ENCODE measurements around the gene CCND2.

CCND2 gene

DNA sequence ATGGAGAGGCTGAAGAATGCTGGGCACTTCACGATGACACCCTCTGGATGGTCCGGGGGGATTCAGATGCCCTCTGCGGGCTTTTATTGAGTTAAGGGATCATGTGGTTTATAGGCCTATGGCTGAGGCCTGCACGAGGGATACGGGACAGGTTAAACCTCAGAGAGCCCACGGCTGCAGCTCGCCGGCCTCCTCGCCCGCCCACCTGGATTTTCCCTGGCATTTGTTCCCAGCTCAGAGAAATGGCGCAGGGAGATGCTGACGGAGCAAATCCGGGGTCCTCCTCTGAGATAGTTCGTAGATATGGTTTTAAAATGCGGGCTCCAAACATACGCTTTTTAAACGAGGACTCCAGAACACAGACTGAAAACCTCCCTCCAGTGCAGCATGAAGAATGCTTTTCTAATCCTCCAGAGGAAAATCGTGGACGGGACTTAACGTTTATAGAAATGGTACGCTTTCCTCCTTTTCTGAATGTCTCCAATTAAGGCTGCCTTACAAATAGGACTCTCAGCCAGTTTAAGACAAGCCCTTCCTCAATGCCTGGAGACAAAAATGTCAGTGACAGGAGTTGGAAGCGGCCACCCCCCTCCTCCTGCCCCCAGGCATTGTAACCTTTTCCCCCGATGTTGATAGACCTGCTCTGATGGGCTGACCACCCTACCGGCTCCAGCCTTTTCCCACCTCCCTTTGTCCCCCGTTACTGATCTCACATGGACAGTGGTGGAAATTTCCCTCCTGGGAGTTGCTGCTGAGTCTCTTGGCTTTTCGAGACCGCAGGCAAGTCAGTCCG, 16.6 kb downstream of the CCND2 start:
- no peak for DNase-seq (ENCODE audit: low spot score)

DNA sequence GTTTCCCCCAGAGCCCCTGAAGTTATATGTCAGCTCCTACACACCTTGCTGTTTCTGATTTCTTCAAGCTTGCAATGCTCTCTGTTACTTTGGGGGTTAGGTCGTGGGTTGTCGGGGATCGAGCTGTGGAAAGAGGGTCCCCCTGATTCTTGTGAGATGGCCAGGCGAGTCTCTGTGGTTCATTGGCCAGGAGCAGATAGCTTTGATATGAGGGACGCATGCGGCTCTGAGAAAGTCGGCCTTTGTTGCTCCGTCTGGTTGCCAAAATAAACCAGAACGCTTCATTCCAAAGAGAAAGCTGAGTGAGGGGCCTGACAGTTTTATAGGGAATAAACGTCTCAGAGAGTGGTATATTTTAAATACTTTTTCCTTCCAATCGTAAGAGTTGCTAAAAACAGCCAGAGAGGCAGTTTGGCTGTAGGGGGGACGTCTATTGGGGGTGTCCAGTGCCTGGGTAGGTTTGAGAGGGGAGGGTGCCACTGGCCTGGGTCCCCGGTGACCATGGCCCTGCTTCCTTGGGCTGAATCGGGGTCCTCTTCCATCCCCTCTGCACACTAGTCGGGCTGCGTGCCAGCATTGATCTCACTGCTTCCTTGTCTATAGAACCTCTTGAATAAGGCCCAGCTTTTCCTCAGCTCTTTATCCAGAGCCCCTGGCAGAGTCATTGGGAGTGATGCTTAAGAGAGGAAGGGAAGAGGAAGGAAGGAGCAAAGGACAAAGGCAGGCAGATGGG, 18.9 kb downstream of the CCND2 start:
- no peak for DNase-seq (ENCODE audit: low spot score)

DNA sequence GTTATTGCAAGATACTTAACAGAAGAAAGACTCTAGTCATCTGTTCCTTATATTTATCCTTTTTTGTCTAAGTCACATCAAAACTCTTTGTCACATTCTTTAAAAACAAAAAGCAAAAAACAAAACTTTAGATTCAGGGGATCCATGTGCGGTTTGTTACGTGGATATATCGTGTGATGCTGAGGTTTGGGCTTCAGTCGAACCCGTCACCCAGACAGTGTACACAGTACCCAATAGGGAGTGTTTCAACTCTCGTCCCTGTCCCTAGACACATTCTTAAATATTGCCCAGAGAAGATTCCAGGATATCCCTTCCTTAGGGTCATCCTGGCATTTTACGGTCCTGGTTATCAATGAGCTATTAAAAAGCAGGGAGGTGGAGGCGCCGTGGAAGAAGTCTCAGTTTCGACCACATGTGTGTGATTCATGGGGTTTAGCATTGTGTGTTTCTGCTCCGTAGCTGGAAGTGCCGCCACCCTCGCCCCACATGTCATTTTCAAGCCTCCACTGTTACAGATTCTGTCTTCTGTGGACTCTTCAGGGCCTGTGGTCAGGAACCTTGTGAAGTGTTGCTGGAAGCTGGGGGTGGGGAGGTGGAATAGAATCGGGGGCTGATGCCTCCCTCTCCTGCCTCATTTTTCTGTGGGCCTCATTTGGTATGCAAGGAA, 19.9 kb downstream of the CCND2 start:
- no peak for DNase-seq (ENCODE audit: low spot score)

DNA sequence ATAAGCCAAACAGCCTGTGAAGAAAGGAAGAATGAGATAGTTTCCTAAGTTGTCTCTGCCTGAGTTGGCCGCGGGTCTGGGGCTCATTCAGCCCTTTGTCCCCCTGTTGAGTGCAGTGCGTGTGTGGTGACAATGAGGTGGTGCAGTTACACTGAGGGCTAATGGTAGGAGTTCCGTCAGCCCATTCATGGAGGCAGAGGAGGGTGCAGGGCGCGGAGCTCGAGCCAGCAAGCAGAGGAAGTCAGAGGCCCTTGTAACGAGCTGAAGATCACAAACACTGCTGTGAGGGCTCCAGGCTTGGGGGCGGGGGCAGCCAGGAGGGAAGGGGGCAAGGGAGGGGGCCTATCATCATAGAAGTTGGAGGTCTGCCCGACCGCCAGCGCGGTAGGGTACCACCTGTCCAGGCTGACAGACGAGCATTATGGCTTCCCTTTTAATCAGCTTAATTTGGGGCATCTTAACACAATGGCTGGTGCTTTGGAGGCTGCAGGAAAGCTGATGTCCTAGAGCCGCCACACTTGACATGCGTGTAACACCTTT, 20.5 kb downstream of the CCND2 start:
- no peak for DNase-seq (ENCODE audit: low spot score)

DNA sequence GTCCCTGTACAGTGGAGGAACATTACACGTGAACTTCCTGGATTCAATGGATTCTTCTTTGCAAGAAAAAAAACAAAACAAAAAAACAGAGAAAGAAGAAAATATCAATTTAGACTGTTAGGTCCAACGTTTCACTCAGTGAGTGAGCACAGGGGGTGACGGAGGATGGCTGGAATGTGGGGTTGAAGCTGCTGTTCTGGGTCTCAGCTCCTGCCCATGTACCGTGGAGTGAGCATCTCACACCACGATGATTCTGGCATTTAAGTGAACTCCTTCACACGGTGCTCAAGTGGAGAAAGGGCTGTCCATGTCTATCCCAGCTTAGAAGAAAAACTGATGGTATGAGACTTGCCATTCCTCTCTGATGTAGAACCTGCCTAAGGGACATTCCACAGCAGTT, 23.2 kb downstream of the CCND2 start:
- DNase-seq (ENCODE audit: low spot score), result no peak

DNA sequence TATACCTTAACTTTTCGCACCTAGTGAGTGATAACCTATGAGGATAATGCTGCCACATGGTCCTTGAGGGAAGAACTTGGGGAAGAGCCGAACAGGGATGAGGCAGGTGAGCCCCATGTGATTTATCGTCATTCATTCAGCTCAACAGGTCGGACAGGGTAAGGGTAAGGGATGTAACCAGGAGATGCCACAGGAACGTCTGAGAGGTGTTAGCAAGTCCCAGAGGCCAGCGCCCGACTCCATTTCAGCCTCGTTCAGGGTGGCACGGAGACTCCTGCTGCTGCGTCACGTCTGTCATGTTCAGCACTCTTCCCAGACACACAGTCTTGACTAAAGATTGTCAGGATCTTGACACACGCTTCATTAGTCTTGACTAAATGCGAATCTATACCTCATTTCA, 24.1 kb downstream of the CCND2 start:
- no peak for DNase-seq (ENCODE audit: low spot score)

DNA sequence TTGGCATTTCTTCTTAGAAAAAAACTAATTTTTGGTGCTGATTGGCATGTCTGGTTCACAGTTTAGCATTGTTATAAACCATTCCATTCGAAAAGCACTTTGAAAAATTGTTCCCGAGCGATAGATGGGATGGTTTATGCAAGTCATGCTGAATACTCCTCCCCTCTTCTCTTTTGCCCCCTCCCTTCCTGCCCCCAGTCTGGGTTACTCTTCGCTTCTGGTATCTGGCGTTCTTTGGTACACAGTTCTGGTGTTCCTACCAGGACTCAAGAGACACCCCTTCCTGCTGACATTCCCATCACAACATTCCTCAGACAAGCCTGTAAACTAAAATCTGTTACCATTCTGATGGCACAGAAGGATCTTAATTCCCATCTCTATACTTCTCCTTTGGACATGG, 27.3 kb downstream of the CCND2 start:
- no peak for DNase-seq (ENCODE audit: low spot score)

DNA sequence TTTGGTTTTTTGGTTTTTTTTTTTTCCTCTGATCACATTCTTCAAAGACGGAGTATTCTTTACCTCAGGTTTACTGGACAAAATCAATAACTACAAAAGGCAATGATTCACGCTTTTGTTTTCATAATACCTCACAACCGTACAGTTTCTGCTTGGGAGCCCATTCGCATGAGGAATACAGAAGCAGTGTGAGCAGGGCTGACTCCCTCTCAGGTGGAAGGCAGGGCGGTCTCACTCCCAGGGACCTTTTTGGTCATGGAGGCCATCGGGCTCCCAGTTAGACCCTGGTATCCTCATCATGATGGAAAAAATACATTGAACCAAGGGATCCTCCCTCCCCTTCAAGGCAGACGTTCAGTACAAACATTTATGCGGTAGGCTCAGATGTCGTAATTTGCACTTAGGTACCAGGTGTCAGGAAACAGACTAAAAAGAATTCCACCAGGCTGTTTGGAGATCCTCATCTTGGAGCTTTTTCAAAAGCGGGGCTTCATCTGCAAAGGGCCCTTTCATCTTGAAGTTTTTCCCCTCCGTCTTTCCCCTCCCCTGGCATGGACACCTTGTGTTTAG, 28.5 kb downstream of the CCND2 start:
- DNase-seq (ENCODE audit: low spot score), result no peak

DNA sequence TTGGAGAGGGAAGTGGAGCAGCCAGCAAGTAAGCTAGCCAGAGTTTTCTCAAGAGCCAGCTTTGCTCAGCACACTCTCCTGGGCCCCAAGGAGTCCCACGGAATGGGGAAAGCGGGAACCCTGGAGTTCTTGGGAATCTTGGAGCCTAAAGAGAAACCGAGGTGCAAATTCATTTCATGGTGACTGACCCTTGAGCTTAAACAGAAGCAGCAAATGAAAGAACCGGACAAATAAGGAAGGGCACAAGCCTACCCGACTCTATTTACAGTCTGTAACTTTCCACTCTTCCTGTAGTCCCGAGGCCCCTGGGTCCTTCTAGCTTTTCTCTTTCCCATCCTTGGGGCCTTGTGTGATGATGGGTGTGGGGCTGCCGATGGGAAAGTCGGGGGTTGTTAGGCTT, 29.3 kb downstream of the CCND2 start:
- no peak for DNase-seq (ENCODE audit: low spot score)

DNA sequence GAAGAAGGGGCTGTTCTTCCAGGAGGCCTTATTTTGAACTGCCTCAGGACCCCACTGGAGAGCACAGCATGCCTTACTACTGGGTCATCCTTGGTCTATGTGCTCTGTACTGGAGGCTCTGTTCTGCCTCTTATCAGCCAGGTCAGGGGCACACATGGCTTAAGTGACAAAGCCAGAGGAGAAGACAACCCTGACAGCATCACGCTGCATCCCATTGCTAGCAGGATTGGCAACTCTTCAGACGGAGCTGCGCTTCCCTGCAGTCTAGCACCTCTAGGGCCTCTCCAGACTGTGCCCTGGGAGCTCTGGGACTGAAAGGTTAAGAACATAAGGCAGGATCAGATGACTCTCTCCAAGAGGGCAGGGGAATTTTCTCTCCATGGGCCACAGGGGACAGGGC, 30.2 kb downstream of the CCND2 start:
- no peak for DNase-seq (ENCODE audit: low spot score)

DNA sequence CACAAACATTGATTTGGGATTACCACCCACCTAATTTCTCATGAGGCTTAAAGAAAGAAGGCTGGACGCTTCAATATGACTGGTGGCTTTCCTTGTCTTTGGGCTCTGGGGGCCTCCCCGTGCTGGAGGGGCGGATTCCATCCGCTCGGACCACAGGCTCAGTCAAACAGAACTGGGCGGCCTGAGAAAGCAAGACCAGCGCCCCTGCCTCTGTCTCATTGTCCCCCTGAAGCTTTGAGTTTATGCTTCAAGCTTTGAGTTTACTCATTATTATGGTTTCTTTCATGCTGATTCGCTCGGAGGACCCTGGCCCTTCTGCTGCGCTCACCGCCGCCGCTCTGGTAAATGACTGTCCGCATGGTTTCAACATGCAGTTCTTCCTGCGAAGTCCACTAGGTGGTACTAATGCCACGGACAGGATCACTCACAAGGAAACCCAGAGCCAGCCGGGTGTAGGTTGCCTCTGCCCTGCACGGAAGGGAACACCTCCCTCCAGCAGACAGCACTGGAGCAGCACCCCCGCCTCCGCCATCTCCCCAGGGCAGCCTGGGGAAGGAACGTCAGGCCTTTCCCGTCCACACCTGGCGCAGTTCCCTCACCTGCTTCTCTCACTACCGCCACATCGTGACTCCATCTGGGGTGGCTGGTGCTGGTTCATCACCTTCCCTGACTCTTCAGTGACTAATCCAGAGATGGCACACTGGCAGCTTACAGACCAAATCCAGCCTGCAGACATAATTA, 34.2 kb downstream of the CCND2 start:
- no peak for DNase-seq (ENCODE audit: low spot score)

DNA sequence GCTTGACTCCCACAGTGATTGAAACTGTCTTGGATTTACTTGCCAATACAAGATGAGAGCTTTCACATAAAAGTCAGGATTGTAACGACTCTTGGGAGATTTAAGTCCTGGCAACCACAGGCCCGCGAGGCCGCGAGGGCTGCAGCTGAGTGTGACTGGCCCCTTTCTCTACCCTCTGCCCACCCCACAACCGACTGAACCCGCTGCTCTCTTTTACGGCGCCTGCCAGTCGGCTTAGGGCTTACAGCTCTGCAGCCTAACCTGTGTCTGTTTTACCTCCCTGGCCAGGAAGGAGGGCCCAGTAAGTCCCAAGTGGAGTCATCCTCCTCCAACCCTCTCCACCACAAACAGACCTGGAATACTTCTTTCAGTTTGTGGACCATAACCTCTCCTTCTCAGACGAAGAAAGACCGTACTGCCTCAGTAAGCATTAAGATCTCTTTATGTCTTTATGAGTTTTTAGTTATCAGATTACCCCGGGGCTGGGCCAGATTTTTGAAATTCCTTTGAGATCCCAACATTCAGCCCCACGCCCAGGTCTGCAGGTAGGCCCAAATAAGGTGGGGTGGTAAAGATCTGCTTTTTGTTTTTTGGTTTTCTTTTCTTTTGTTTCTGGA, 34.9 kb downstream of the CCND2 start:
- no peak for DNase-seq (ENCODE audit: low spot score)

DNA sequence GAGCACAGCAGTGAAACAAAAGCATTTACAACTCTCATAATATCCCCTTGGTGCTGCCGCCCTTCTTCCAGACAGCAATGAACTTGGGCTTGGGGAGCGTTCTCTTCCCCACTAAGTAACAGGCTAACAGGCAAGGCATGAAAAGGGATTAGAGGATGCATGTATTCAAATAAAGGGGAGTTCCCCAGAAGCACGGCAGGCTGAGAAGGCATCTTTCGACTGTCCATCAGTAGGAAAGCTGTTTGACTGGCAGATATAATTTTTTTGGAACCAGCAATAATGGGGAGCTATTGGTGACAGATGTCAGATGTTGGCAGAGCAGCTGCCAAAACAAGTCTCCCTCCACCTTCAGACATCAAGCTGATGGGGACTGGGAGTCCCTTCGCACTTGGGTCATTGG, 38.2 kb downstream of the CCND2 start:
- no peak for DNase-seq (ENCODE audit: low spot score)

DNA sequence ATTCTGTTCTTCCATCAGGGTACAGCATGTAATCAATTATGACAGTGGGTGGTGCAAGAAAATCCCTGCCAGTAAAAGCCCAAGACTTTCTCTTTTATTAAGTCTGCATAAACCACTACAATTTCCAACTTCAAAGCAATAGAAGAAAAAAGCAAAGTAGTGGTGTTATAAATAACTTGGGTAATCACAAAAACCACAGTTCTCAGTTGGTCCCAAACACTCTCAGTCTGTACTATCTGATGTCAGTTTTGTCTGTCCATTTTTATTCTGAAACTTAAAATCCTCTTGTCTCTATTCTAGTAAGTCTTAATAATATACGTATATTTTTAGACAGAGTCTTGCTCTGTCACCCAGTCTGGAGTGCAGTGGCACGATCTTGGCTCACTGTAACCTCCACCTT, 38.7 kb downstream of the CCND2 start:
- no peak for DNase-seq (ENCODE audit: low spot score)

DNA sequence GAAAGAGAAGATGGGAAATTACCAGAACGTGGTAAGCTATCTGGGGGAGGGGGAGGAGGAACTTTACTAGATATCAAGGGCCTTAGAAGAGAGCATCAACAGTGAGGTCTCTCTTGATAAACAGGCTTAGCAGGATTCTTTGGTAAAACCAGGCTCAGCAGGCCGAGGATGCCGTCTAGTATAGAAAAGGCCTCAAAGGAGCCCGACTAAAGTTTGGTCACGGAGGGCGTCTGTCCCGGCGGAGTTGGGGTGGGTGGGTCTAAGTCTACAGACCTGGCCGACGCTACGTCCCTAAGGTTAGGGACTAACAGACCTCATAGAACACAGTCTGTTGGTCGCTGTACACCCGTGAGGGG, 46.9 kb downstream of the CCND2 start:
- no peak for DNase-seq (ENCODE audit: low spot score)

DNA sequence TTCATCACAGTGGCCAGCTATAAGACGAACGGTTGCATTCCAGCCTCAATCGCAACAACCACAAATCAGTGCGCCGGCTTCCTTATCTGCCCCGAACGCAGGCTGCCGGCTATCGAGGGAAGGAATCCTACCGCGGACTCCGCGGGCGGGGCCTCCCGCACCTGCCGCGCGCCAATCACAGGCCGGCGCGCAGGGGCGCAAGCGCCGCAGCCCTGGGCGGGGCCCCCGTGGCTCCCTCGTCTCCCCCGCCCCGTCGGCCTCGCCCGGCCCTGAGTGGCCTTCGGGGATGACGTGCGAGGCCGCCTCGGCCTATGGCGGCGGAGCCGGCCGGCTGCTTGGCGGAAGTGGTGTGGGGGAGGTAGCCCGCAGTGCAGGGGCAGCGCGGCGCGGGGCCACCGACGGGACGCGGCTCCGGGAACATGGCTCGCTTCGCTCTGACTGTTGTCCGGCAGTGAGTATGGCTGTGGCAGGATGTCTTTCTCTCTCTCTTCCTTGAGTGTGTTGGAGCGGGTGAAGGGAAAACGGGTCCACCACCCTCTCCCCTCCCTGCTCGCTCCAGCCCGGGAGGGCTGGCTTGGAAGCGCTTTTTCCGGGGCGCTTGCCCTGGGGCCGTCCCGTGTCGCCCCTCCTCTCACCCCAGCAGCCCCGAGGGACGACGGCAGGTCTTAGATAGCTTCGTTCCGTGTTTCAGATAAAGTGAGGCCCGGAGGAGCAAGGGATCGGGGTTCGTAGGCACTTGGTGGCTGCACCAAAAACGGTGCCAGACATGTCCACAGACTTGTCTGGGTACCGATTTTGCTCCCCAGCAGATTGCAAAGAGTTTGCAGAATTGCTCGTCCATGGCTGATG, 47.5 kb downstream of the CCND2 start, which contains the start of gene TIGAR:
Gene TIGAR, plus strand, starts transcription at position 361 of the 849 bp plus-strand sequence. Its CDS starts 59 bp downstream, at position 420.
- DNase-seq (ENCODE audit: low spot score), result peak; percentile 97

DNA sequence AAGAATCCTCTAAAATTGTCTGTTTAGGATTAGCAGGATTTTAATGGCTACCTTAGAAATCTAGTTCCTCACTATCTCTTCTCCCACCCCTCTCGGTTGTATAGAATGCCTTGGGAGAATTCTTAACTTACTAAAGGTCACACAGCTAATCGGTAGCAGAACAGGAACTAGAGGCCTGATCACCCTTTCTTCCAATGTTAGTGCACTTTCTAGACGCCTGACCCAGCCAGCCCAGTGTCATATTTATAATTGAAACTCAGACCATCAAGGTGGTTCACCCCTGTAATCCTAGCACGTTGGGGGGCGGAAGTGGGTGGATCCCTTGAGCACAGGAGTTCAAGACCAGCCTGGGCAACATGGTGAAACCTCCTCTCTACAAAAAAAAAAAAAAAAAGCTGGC, 49.2 kb downstream of the CCND2 start:
- DNase-seq (ENCODE audit: low spot score), result no peak

All from putamen (tissue), 1 donor.